Measurements from ENCODE around the gene MYL4. TPM values are rescaled to one million over a fixed set of nuclear protein-coding genes. Genes with fewer than 3 reads are reported as not detected.
"Not testable (repeated sequence)": the region's sequence is repeated elsewhere in the genome, so short reads cannot be mapped to it uniquely, and the experiment has no call there.

The MYL4 gene
- total RNA-seq, 1 donor from 2014 or later = 4.1 TPM

- FAIRE-seq (no peak), DNase-seq (ENCODE audit: low spot score in 2 of 2) (no peak)
Observed at GRCh38 chr17:47190770-47191169, 18.4 kb upstream of the MYL4 start.

GRCh38 chr17:47192554-47192953, 16.6 kb upstream of the MYL4 start:
- no peak for DNase-seq (ENCODE audit: low spot score in 2 of 2)
- no peak for FAIRE-seq

- DNase-seq (ENCODE audit: low spot score in 2 of 2) = no peak
- FAIRE-seq = no peak
Observed at GRCh38 chr17:47193931-47194511, 15.1 kb upstream of the MYL4 start.

- no peak for FAIRE-seq
Observed at GRCh38 chr17:47197821-47198220, 11.3 kb upstream of the MYL4 start.

GRCh38 chr17:47199627-47200324, 9.4 kb upstream of the MYL4 start:
- FAIRE-seq (no peak), DNase-seq (ENCODE audit: low spot score in 2 of 2) (no peak)

More at GRCh38 chr17:47197821-47198220, 11.3 kb upstream of the MYL4 start:
- DNase-seq (ENCODE audit: low spot score in 2 of 2) = no peak

- FAIRE-seq = no peak
Observed at GRCh38 chr17:47200325-47200664, 8.9 kb upstream of the MYL4 start.

GRCh38 chr17:47201166-47201565, 8.0 kb upstream of the MYL4 start:
- DNase-seq (ENCODE audit: low spot score in 2 of 2) (no peak), FAIRE-seq (no peak)

More at GRCh38 chr17:47200325-47200664, 8.9 kb upstream of the MYL4 start:
- no peak for DNase-seq (ENCODE audit: low spot score in 2 of 2)

- FAIRE-seq (no peak), DNase-seq (ENCODE audit: low spot score in 2 of 2) (no peak)
Observed at GRCh38 chr17:47203984-47204721, 5.0 kb upstream of the MYL4 start.

- DNase-seq (ENCODE audit: low spot score in 2 of 2) (no peak), FAIRE-seq (no peak)
Observed at GRCh38 chr17:47204722-47205418, 4.3 kb upstream of the MYL4 start.

- DNase-seq (ENCODE audit: low spot score in 2 of 2) (no peak), FAIRE-seq (no peak)
Observed at GRCh38 chr17:47205419-47205963, 3.7 kb upstream of the MYL4 start.

GRCh38 chr17:47207143-47208067, 1.7 kb upstream of the MYL4 start:
- no peak for DNase-seq (ENCODE audit: low spot score in 2 of 2)
- FAIRE-seq = no peak

GRCh38 chr17:47209499-47209898, 351 bp downstream of the MYL4 start:
- DNase-seq (ENCODE audit: low spot score in 2 of 2) (no peak), FAIRE-seq (no peak)

- DNase-seq (ENCODE audit: low spot score in 2 of 2) = no peak
- no peak for FAIRE-seq
Observed at GRCh38 chr17:47210105-47210504, 957 bp downstream of the MYL4 start.

- DNase-seq (ENCODE audit: low spot score in 2 of 2) = no peak
- FAIRE-seq = no peak
Observed at GRCh38 chr17:47210779-47211178, 1.6 kb downstream of the MYL4 start.

- DNase-seq (ENCODE audit: low spot score in 2 of 2) (no peak), FAIRE-seq (no peak)
Observed at GRCh38 chr17:47212458-47212857, 3.3 kb downstream of the MYL4 start.

- FAIRE-seq (no peak), DNase-seq (ENCODE audit: low spot score in 2 of 2) (no peak)
Observed at GRCh38 chr17:47213540-47213939, 4.4 kb downstream of the MYL4 start.

GRCh38 chr17:47214931-47215330, 5.8 kb downstream of the MYL4 start:
- FAIRE-seq (no peak), DNase-seq (ENCODE audit: low spot score in 2 of 2) (no peak)

- DNase-seq (ENCODE audit: low spot score in 2 of 2); FAIRE-seq: not testable (repeated sequence)
Observed at GRCh38 chr17:47216821-47217220, 7.7 kb downstream of the MYL4 start.

GRCh38 chr17:47217279-47217678, 8.1 kb downstream of the MYL4 start:
- not testable (repeated sequence) for FAIRE-seq; DNase-seq (ENCODE audit: low spot score in 2 of 2)

Data from frontal cortex (tissue), 4 donors.